COLO668 (cell line): ENCODE data around the gene DNAJC1.
A peak's percentile ranks its signal among the peaks of the same experiment; 100 is the strongest.
"Not testable (repeated sequence)": the region's sequence is repeated elsewhere in the genome, so short reads cannot be mapped to it uniquely, and the experiment has no call there.

Experiments used
- DNase-seq: peaks from one replicate; lab custom pipeline; 2025; ENCODE audit not compliant: unreplicated experiment; lab: John Stamatoyannopoulos, UW

DNAJC1 gene, protein sequence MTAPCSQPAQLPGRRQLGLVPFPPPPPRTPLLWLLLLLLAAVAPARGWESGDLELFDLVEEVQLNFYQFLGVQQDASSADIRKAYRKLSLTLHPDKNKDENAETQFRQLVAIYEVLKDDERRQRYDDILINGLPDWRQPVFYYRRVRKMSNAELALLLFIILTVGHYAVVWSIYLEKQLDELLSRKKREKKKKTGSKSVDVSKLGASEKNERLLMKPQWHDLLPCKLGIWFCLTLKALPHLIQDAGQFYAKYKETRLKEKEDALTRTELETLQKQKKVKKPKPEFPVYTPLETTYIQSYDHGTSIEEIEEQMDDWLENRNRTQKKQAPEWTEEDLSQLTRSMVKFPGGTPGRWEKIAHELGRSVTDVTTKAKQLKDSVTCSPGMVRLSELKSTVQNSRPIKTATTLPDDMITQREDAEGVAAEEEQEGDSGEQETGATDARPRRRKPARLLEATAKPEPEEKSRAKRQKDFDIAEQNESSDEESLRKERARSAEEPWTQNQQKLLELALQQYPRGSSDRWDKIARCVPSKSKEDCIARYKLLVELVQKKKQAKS

DNA sequence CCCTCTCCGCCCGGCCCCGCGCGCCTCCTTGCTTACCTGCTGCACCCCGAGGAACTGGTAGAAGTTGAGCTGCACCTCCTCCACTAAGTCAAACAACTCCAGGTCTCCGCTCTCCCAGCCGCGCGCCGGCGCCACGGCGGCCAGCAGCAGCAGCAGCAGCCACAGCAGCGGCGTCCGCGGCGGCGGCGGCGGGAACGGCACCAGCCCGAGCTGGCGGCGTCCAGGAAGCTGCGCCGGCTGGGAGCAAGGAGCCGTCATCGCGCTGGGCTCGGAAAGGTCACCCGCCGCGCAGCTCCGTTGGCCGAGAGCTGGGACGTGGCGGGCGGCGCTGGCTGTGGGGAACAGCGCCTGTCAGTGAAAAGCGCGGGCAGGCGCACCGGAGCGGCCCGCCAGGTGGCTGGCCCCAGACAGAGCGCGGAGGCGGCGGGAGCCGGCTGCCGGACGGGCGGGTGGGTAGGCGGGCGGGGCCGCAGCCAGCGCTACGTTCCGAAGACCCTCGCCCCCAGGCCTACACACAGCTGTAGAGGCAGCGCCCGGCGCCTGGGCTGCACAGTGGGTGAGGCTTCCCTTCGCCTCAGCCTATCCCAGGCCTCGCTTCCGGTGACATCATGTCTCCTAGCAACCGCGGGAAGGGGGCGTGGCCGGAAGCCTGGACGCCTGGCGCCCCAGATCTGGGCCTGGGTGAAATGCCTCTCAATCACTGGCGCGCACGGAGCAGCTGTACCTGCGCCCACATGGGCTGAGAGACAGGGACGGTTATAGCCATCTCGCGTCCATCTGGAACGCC is at the start of gene DNAJC1:
DNAJC1 (minus strand) TSS at position 554 of the 787 bp plus-strand sequence; CDS start at position 258, 296 bp downstream.
- peak; percentile 95 for DNase-seq

DNA sequence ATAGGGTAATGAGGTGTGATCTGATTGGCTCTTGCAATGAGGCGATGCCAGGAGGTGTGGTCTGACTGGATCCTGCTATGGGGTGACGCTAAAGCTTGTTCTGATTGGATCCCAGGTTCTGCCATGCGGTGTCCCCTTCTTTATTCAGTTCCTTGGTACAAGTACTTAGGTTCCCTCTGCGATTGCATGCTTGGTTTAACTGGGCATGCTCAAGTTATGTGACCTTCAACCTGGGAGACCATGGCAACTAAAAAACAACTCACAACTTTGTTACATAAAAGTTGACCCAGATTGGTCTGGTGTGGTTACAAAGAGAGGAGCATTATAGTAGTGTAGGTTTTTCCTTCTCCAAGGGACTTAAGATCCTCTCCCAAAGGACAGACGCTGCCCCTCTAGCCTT is 49.5 kb upstream of the DNAJC1 start:
- no peak for DNase-seq

DNA sequence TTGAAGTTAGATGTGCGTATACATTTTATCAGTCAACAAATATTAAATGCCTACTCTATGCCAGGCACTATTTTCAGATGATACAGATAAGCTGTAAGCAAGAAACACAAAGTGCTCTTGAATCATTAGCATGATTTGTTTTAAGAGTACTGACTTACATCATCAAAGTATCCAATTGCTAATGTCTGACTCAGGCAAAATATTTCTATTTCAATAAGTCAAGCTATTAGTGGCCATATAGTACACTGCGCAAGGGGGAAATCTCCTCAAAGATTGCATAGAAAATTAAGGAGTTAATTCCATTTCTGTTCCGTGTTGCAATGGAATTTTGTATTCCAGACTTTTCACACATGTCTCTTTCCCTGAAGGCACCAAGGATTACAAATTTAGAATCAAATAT is 46.1 kb upstream of the DNAJC1 start:
- no peak for DNase-seq

DNA sequence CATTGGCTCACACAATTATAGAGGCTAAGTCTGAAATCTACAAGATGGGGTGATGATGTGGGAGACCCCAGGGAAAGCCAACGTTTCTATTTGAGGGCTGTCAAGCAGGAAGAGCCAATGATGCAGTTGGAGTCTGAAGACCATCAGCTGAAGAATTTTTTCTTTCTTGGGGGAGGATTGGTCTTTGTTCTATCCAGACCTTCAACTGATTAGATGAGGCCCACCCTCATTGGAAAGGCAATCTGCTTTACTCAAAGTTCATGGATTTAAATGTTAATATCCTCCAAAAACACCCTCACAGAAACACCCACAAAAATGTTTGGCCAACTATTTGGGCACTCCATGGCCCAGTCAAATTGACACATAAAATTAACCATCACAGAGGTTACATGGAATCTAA is 44.3 kb upstream of the DNAJC1 start:
- no peak for DNase-seq

DNA sequence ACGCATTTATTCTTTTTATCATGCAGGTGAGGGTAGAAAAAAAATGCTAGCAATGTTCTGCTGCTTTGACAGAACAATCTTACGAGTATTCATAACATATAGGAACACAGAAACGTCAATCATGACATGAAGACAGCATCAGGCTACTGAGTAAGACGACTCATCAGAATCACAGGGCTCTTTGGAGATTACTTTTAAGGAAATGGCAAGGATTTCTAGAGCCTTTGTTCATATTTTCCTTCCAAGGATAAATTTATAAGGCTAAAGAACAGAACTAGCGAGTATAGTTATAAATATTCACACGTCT is 39.8 kb upstream of the DNAJC1 start:
- DNase-seq: no peak

DNA sequence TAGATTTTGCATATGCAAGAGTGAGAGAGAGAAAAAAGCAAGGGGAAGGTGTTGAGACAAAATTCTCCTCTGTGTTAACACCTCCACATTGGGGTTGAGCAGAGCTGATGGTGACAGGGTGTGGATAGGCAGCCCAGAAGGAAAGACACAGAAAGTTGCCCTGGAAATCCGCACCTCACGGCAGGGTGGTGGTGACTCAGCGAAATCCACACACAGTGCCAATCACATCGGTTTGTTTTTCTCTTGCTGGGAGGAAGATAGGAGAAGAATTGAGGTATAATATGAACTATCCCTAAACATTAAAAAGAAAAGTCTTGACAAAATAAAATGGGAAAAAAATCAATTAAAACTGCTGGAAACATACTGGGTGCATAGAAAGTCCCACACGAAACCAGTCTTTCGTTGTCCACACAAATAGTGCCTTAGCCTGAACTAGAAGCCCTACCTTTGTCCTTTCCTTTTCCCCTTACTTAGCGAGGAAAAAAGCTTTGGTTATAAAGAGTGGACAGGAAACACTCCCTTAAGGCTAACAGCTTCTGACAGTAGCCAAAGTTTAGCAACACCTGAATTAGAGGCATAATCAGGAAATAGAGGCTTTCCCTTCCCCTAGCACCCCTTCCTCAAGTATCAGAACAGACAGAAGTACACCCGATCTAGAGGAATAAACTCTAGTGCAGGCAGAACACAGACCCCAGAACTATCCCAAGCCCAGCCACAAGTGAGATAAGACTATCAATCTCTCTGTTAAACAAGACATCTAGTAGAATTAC is 39.2 kb upstream of the DNAJC1 start:
- no peak for DNase-seq

DNA sequence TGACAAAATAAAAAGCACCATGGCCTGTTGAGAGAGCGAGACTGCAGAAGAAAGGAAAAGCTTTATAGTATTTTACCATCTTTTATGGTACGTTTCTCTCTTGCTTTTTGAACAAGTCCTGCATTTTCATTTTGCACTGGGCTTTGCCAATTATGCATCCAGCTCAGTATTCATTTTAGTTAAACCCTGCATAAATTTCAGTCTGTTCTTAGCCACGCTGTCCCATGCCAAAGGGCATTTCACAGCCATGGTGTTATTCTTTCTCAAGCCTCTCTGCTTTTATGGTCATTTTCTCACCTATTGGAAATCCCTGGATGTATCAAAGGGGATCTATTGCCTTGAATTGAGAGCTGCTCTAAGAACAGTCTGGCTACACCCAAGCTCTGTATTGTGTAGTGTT is 30.8 kb upstream of the DNAJC1 start:
- no peak for DNase-seq

DNA sequence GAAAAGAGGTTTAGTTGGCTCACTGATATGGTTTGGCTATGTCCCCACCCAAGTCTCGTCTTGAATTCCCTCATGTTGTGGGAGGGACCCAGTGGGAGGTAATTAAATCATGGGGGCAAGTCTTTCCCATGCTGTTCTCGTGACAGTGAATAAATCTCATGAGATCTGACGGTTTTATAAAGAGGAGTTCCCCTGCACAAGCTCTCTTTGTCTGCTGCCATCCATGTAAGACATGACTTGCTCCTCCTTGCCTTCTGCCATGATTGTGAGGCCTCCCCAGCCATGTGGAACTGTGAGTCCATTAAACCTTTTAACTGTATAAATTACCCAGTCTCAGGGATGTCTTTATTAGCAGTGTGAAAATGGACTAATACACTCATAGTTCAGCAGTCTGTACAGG is 28.7 kb upstream of the DNAJC1 start:
- not testable (repeated sequence) for DNase-seq

DNA sequence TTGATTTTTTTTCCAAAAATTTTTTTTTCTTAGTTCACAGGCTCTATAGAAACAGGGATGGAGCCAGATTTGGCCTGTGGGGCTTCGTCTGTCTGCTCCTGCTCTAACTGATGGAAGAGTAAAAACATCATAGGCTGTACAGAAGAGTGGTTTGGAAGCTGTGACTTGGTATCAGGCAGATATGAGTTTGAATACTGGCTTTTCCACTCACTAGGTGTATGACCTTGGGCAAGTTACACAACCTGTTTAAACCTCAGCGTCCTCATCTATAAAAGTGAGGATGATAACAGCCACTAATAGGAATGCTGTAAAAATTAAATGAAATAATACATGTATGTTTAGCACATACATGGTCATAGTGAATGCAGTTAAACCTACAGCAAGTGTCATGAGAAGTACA is 26.9 kb upstream of the DNAJC1 start:
- no peak for DNase-seq

DNA sequence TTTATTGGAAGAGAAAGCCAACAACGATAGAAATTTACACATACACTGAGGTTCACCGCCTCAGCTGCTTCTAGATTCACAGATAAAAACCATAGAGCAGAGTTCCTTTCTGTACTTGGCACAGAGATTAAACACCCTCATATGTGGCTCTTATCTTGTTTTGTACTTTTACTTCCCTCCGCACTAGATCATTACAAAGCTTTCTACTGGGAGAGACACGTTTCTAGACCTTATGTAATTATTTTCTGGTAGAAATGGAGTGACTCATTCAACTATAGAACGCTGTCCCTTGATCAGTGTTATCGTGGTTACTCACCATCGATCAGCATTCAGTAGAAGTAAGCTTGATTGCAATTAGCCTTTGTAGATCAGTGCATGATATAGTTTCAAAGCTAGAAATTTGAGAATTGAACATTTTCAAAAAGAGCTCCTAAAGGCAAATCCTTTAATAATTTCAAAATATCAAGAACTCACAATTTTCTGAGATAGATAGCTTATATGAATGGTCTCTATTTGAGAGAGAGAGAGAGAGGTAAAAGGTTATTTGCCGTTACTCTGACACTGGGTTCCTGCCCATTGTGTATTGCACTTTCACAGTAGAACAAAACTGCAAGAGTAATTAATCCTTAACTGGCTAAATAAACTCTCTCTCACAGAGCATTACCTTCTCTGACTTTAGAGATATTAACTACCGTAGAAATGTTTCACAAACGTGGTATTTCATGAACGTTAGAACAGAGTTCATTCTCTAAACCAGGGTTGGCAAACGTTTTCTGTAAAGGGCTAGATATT is 26.1 kb upstream of the DNAJC1 start:
- DNase-seq: no peak

DNA sequence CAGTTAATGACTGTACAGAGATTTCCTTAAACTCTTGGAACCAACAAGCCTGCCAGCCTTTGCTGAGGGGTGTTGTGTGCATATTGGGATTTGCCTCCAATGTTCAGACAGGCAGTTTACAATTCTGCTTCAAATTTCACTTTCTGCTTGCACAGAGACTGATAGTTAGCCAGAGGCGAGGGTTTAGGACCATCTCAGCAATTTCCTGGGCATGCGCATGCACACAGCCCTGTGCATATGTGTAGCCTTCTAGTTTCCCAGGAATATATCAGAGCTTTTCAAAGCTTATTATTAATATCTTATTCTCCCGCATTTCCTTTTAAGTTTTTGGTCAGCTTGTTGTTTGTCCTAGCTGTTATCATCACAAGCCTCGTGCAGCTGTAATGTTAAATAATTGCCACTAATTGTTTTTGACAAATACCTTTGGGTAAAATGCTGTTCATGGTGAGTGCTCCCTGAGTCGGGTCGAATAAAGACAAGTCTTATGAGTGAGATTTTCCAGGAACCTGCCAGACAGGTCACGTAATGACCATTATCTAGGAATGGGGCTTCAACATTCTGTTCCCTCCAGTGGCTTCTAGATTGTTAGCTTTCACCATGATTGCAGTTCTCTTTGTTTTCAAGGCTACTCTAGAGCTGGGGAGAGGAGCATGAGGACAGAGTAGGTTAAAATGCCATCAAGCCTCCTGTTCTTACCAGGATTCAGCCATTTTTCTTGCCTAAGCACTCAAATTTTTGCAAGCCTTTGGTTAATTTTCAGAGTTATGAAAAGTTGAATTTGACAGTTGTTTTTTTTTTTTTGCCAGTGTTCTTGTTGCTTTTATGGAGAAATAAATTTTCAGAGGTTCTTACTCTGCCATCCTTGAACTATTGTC is 24.1 kb upstream of the DNAJC1 start:
- DNase-seq: no peak

DNA sequence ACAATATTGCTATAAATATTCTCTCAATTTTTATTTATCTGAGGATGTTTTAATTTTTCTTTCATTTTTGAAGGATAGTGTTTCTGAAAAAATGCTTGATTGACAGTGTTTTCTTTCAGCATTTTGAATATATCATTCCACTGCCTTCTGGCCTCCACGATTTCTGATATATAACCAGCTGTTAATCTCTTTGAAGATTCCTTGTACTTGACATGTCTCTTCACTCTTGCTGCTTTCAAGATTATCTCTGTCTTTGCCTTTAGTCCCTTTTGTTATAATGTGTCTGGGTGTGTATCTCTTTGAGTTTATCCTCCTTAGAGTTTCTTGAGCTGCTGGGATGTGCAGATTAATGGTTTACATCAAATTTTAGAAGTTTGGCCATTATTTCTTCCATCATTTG is 22.8 kb upstream of the DNAJC1 start:
- no peak for DNase-seq

DNA sequence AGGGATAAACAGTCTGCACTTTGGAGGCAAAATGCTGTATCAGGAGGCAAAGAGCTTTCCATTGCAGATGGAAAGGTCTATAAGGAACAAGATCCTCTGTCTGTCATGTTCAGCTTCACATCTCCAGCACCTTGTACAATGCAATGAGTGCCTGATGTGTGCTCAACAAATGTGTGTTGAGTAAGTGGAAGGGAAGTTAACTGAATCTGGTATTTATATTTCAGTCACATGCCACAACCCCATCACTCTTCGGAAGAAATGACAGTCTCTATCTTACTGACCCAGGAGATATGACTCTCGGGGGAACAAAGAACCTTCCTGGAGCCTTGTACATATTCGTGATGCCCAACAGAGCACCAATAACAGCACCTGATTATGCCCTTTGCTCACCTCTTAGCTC is 20.0 kb upstream of the DNAJC1 start:
- no peak for DNase-seq

DNA sequence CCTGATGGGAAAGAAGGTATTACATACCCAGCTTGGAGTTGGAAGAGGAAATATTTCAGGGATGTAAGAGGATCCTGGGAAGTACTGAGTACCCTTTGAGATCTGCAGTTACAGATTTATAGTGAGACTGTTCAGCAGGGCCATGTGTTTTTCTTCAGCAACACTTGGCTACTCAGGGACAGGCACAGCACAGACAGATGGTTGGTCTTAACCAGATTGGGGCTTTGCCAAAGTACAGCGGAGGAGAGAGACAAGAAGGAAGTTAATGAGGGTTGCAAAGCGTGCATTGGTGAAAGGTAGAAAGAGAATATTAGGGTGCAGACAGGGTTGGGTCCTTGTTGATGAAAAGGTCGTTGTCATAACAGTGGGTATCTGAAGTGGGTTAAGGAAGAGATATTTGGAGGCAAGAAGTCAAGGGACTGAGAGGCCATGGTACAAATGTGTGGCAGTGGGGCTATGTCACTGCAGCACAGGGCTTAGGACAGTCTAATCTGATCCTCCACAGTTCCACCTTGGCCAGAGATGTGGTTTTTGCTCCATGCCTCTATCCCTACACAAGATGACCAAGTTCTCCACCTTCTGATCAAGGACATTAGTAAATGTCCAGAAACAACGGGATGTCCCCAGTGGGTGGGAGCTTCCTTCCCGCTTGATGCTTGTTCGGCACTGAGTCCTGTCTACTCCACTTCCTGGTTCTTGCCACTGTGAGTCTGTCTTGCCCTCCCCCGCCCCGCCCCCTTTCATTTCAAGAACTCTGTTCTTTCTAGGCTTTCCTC is 18.9 kb upstream of the DNAJC1 start:
- DNase-seq: no peak

DNA sequence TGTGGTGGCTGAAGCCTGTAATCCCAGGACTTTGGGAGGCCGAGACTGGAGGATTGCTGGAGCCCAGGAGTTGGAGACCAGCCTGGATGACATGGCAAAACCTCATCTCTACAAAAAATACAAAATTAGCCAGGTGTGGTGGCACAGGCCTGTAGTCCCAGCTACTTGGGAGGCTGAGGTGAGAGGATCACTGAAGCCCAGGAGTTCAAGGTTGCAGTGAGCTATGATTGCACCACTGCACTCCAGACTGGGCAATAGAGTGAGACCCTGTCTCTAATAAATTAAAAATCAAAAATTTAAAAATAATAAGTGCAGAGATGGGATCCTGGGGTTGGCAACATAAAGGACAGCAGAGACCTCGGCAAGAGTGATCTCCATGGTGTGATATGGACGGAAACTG is 17.6 kb upstream of the DNAJC1 start:
- not testable (repeated sequence) for DNase-seq

DNA sequence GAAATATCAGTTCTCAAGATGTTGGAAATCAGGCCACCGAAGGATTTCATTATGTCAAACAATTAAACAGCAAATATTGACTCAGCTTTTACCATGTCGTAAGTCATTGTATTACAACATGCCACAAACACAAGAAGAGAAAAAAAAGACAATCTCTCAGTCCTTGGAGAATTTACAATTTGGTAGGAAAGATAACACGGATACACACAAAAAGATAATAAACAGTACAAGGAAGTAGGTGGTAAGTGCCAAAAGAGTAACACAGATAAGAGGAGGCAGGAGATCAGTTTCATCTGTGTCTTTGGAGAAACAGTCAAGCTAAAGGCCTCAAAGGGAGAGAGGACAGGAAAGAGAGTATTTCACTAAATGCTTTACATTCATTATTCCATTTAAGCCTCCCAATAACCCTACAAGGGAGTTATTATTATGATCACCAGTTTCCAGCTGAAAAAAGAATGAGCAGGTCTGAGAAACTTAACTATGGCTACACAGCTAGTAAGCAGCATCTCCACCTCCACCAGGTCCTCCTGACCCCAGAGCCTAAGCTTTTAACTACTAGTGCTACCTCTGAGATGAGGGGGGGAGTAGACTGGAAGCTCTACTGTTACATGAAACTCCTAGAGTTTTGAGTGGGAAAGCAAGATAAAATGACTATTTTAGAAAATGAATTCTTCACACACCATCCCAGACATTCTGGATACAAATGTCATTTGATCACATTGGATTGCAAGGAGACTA is 13.9 kb upstream of the DNAJC1 start:
- no peak for DNase-seq

DNA sequence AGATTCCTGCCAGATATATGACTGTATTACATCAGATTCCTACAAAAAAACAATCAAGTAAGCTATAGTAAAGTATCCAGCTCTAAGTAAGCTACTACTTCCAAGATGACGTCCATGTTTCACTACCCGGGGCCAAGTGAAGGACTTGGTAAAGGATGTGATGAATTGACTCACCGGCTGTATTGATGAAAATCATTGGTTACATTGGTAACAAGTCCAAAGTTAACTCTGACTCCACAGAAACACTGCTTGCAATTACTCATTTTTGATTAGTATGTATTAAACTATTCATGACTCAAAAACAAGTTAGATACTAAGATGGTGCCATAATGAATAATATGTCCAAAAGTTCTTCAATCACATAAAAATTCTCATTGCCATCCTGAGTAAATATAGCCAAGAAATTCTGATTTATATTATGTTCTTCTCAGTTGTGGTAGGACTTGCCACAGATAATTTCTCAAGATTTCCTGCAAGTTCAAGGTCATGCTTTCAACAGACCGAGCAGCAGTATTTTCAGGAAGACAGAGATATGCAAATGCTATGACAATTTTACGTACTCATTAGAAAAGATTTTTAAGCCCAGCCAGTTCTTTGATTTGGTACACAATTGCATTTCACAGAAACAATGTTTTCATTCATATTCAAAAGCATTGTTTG is 12.6 kb upstream of the DNAJC1 start:
- no peak for DNase-seq

DNA sequence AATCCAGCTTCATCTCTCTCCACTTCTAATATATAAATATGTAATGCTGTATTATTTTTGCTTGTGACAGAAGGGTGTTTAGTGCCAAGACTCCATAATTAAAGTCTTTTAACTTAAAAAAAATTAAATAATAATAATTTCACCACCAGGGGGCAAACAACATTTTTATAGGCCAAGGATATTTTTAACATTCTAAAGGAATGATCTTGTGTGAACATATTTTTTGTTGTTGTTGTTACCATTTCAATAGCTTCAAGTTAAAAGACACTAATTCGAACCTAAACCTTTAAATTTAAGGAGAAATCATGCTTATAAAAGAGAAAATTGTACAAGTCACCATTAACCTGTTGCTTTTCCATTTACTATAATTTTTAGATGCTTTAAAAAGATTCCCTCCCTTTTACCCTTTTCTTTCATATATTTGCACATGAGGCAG is 7.5 kb upstream of the DNAJC1 start:
- DNase-seq: no peak
